GM12878 (cell line): ENCODE measurements around the gene ACADM. TPM values are rescaled to one million over a fixed set of nuclear protein-coding genes. Genes with fewer than 3 reads are reported as not detected.

ENCODE experiments used
- BACH1 ChIP-seq: fragments of 450-650 bp; IDR thresholded peaks from 2 replicates; pipeline ENCODE4 v1.6.1; 2017; ENCODE audit warnings: mild to moderate bottlenecking, borderline replicate concordance
- BHLHE40 ChIP-seq, 2 experiments: fragments of 450-650 bp in 1 of 2; IDR thresholded peaks; 2 replicates each; pipeline ENCODE4 v1.6.1; 2011 to 2017; ENCODE audit warnings: low read depth in 2 of 2, borderline replicate concordance in 1 of 2, improper control_type of control experiment in 1 of 2, low read length in 1 of 2, mild to moderate bottlenecking in 1 of 2
- BMI1 ChIP-seq: fragments of 450-650 bp; IDR thresholded peaks from 2 replicates; pipeline ENCODE4 v1.6.1; 2016; ENCODE audit warnings: mild to moderate bottlenecking, moderate library complexity, borderline replicate concordance
- IKZF1 ChIP-seq: fragments of 450-650 bp; conservative IDR thresholded peaks from 2 replicates; pipeline ENCODE4 v1.6.1; 2017; ENCODE audit warnings: antibody characterized with exemption, mild to moderate bottlenecking
- KAT2A ChIP-seq: conservative IDR thresholded peaks from 2 replicates; pipeline ENCODE4 v1.6.1; 2011; ENCODE audit warnings: low read depth, low read length; ENCODE audit not compliant: control insufficient read depth
- KLF5 ChIP-seq: fragments of 450-650 bp; IDR thresholded peaks from 2 replicates; pipeline ENCODE4 v1.6.1; 2014; ENCODE audit warnings: mild to moderate bottlenecking; ENCODE audit not compliant: partially characterized antibody
- MEF2A ChIP-seq: IDR thresholded peaks from 2 replicates; pipeline ENCODE4 v1.6.1; 2011; ENCODE audit warnings: low read depth, mild to moderate bottlenecking, low read length, moderate library complexity; ENCODE audit not compliant: insufficient read depth
- MTA2 ChIP-seq: fragments of 450-650 bp; IDR thresholded peaks from 2 replicates; pipeline ENCODE4 v1.6.1; 2016; ENCODE audit warnings: low read depth, mild to moderate bottlenecking, moderate library complexity
- MYB ChIP-seq: fragments of 150-350 bp; IDR thresholded peaks from 2 replicates; pipeline ENCODE4 v1.6.1; 2014; ENCODE audit warnings: mild to moderate bottlenecking, low read depth, low read length, borderline replicate concordance
- NBN ChIP-seq: fragments of 450-650 bp; IDR thresholded peaks from 2 replicates; pipeline ENCODE4 v1.6.1; 2016
- NR2C1 ChIP-seq: fragments of 450-650 bp; IDR thresholded peaks from 2 replicates; pipeline ENCODE4 v1.6.1; 2017; ENCODE audit warnings: antibody characterized with exemption, mild to moderate bottlenecking, moderate library complexity
- NR2C2 ChIP-seq: IDR thresholded peaks from 2 replicates; pipeline ENCODE4 v1.6.1; 2011; ENCODE audit warnings: borderline replicate concordance, low read depth; ENCODE audit not compliant: control insufficient read depth, insufficient read length
- RB1 ChIP-seq: fragments of 450-650 bp; formaldehyde crosslinking; IDR thresholded peaks from 2 replicates; pipeline ENCODE4 v1.6.1; 2017; ENCODE audit warnings: mild to moderate bottlenecking, borderline replicate concordance
- SREBF1 ChIP-seq: IDR thresholded peaks from 2 replicates; pipeline ENCODE4 v1.6.1; 2012; ENCODE audit warnings: mild to moderate bottlenecking, low read length
- TARDBP ChIP-seq: IDR thresholded peaks from 2 replicates; pipeline ENCODE4 v1.6.1; 2016; ENCODE audit warnings: borderline replicate concordance
- YBX1 ChIP-seq: fragments of 450-650 bp; IDR thresholded peaks from 2 replicates; pipeline ENCODE4 v1.6.1; 2016; ENCODE audit warnings: antibody characterized with exemption
- ZSCAN29 ChIP-seq: fragments of 450-650 bp; IDR thresholded peaks from 2 replicates; pipeline ENCODE4 v1.6.1; 2017; ENCODE audit warnings: mild to moderate bottlenecking, moderate library complexity
- polyA plus RNA-seq, 11 experiments: library from polyadenylated mRNA; depleted of rRNA in 4 of 11; unstranded in 6 of 11; stranded (reverse) in 5 of 11; fragments of >200 nt; fragmentation: Nextera tagmentation in 4 of 11; fragmentation: Illumina TruSeq in 1 of 11; extraction: Ambion mirVana in 4 of 11; extraction: Trizol in 1 of 11; gene quantifications; 1 replicate in 1 of 11; 2 replicates in 10 of 11; pipeline versions ENCODE4 v1.2.1 to v1.2.3, GENCODE V29; 2011 to 2016; ENCODE audit warnings: inconsistent platforms in 2 of 11, missing spikeins in 2 of 11, low read depth in 1 of 11
- total RNA-seq, 4 experiments: library from RNA; depleted of rRNA in 3 of 4; stranded (reverse); fragments of >200 nt in 3 of 4; fragmentation: Illumina TruSeq in 1 of 4; extraction: Trizol in 1 of 4; gene quantifications; 2 replicates each; pipeline versions ENCODE4 v1.2.1 to v1.2.3, GENCODE V29; 2013 to 2021
- TF ChIP-seq, protein P1 (sequence below): IDR thresholded peaks from 2 replicates; pipeline ENCODE4 v1.6.1; 2011; ENCODE audit warnings: low read depth, mild to moderate bottlenecking, low read length, moderate library complexity, borderline replicate concordance; ENCODE audit errors: extremely low read depth
- TF ChIP-seq, protein P2 (sequence below): fragments of 450-650 bp; IDR thresholded peaks from 2 replicates; pipeline ENCODE4 v1.6.1; 2017; ENCODE audit warnings: mild to moderate bottlenecking
- TF ChIP-seq, protein P3 (sequence below): IDR thresholded peaks from 2 replicates; pipeline ENCODE4 v1.6.1; 2012; ENCODE audit warnings: low read depth, low read length, improper control_type of control experiment
- TF ChIP-seq, protein P4 (sequence below): fragments of 450-650 bp; IDR thresholded peaks from 2 replicates; pipeline ENCODE4 v1.6.1; 2017; ENCODE audit warnings: borderline replicate concordance
- TF ChIP-seq, protein P5 (sequence below): fragments of 450-650 bp; formaldehyde crosslinking; IDR thresholded peaks from 2 replicates; pipeline ENCODE4 v1.5.0; 2022; ENCODE audit warnings: mild to moderate bottlenecking, missing genetic modification characterization

Gene ACADM
- total and polyA plus RNA-seq, 10 of the 15 experiments (the other 5 are each of a cell fraction or from before 2014, with no cell fraction given), result 119 to 245 (median 204) TPM

DNA sequence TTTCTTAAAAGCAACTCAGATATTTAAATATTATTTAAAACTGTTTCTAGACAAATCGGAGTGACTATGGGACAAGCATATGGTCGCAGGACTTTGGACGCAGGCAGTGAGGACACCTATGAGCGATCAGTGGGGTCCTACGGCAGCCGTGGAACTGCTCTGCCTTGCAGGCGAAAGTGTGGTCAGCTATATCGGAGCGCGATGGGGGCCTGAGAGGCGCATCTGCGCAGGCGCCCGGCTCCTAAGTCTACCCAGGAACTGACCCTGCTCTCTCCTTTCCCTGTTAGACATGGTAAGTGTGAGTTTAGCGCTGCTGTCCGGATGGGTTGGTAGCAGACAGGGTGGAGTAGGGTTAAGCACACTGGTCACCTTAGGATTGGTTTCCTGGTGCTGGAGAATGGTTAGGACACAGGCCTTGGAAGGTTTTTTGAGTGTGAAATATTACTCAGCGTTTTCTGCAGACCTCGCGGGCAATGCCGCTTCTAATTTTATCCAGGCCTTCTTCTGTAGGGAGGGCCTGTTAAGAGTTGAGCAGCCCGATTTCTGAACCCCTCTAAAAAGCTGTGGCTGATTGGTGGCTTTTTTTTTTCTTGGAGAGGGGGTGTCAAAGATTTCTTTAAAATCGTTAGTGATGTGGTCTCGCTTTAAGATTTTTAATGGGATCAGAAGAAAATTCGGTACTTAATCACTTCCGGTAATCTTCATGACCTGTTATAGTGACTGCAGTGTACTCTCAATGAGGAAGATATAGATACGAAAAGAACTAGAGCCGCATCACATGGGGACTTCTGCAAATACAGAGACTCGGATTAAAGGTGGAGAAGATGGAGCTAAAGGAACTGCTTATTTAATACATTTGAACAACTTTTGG is 61.7 kb downstream of the ACADM start, which contains the start of gene RABGGTB (continued):
- TF ChIP-seq, protein P1, sequence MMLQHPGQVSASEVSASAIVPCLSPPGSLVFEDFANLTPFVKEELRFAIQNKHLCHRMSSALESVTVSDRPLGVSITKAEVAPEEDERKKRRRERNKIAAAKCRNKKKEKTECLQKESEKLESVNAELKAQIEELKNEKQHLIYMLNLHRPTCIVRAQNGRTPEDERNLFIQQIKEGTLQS, result no peak
- no peak for TF ChIP-seq BMI1
- TF ChIP-seq YBX1, result no peak
- TF ChIP-seq, protein P2, sequence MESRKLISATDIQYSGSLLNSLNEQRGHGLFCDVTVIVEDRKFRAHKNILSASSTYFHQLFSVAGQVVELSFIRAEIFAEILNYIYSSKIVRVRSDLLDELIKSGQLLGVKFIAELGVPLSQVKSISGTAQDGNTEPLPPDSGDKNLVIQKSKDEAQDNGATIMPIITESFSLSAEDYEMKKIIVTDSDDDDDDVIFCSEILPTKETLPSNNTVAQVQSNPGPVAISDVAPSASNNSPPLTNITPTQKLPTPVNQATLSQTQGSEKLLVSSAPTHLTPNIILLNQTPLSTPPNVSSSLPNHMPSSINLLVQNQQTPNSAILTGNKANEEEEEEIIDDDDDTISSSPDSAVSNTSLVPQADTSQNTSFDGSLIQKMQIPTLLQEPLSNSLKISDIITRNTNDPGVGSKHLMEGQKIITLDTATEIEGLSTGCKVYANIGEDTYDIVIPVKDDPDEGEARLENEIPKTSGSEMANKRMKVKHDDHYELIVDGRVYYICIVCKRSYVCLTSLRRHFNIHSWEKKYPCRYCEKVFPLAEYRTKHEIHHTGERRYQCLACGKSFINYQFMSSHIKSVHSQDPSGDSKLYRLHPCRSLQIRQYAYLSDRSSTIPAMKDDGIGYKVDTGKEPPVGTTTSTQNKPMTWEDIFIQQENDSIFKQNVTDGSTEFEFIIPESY, result no peak
- peak; percentile 22 to 30; a peak in 1 of 4 replicates for TF ChIP-seq BHLHE40 (IDR thresholded peaks at IDR 0.05; ENCODE audit: borderline replicate concordance in 1 of 2, low read depth in 2 of 2, low read length in 1 of 2)
- peak; percentile 43; the same call in 1 of the 2 replicates for TF ChIP-seq NBN
- no peak for TF ChIP-seq KLF5
- no peak for TF ChIP-seq SREBF1
- TF ChIP-seq ZSCAN29, result no peak
- no peak; the same call in none of the 2 replicates for TF ChIP-seq IKZF1
- TF ChIP-seq, protein P3, sequence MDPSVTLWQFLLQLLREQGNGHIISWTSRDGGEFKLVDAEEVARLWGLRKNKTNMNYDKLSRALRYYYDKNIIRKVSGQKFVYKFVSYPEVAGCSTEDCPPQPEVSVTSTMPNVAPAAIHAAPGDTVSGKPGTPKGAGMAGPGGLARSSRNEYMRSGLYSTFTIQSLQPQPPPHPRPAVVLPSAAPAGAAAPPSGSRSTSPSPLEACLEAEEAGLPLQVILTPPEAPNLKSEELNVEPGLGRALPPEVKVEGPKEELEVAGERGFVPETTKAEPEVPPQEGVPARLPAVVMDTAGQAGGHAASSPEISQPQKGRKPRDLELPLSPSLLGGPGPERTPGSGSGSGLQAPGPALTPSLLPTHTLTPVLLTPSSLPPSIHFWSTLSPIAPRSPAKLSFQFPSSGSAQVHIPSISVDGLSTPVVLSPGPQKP, result no peak
- TF ChIP-seq, protein P4, sequence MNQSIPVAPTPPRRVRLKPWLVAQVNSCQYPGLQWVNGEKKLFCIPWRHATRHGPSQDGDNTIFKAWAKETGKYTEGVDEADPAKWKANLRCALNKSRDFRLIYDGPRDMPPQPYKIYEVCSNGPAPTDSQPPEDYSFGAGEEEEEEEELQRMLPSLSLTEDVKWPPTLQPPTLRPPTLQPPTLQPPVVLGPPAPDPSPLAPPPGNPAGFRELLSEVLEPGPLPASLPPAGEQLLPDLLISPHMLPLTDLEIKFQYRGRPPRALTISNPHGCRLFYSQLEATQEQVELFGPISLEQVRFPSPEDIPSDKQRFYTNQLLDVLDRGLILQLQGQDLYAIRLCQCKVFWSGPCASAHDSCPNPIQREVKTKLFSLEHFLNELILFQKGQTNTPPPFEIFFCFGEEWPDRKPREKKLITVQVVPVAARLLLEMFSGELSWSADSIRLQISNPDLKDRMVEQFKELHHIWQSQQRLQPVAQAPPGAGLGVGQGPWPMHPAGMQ, result peak; percentile 96
- 0 out of 2 replicates have a peak, but pooled peaks have one; percentile 48 for TF ChIP-seq MEF2A
- TF ChIP-seq KAT2A, result no peak
- no peak for TF ChIP-seq NR2C2
- peak; percentile 35; the same call in 1 of the 2 replicates for TF ChIP-seq RB1
- TF ChIP-seq MTA2, result no peak
- no peak for TF ChIP-seq TARDBP
- TF ChIP-seq NR2C1, result peak; percentile 16; the same call in 1 of the 2 replicates
- peak; percentile 91 for TF ChIP-seq MYB
- TF ChIP-seq, protein P5, sequence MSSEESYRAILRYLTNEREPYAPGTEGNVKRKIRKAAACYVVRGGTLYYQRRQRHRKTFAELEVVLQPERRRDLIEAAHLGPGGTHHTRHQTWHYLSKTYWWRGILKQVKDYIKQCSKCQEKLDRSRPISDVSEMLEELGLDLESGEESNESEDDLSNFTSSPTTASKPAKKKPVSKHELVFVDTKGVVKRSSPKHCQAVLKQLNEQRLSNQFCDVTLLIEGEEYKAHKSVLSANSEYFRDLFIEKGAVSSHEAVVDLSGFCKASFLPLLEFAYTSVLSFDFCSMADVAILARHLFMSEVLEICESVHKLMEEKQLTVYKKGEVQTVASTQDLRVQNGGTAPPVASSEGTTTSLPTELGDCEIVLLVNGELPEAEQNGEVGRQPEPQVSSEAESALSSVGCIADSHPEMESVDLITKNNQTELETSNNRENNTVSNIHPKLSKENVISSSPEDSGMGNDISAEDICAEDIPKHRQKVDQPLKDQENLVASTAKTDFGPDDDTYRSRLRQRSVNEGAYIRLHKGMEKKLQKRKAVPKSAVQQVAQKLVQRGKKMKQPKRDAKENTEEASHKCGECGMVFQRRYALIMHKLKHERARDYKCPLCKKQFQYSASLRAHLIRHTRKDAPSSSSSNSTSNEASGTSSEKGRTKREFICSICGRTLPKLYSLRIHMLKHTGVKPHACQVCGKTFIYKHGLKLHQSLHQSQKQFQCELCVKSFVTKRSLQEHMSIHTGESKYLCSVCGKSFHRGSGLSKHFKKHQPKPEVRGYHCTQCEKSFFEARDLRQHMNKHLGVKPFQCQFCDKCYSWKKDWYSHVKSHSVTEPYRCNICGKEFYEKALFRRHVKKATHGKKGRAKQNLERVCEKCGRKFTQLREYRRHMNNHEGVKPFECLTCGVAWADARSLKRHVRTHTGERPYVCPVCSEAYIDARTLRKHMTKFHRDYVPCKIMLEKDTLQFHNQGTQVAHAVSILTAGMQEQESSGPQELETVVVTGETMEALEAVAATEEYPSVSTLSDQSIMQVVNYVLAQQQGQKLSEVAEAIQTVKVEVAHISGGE (CRISPR knock-in tag), result no peak
- TF ChIP-seq BACH1, result peak; percentile 80; the same call in 1 of the 2 replicates
